GM18498 (cell line): ENCODE measurements around the gene FOXN1.

ENCODE experiments used
- ATAC-seq: cut with Tn5 transposase; IDR thresholded peaks from one replicate; pipeline ENCODE4 v1.9.1; 2021; ENCODE audit warnings: mild to moderate bottlenecking, moderate library complexity; ENCODE audit not compliant: unreplicated experiment

The FOXN1 gene

DNA sequence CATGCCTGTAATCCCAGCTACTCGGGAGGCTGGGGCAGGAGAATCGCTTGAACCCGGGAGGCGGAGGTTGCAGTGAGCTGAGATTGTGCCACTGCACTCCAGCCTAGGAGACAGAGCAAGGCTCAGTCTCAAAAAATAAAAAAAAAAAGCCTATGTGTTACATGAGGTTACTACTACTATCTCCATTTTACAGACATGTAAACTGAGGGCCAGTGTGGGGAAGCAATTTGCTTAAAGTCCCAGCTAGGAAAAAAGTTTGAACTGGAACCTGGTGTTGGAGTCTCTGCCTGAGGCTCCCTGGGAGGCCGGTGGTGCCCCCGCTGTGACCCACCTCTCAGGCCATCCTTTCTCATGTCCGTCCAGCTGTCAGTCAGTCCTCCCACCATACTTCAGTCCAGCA lies 28.2 kb upstream of the FOXN1 start:
- no peak for ATAC-seq

DNA sequence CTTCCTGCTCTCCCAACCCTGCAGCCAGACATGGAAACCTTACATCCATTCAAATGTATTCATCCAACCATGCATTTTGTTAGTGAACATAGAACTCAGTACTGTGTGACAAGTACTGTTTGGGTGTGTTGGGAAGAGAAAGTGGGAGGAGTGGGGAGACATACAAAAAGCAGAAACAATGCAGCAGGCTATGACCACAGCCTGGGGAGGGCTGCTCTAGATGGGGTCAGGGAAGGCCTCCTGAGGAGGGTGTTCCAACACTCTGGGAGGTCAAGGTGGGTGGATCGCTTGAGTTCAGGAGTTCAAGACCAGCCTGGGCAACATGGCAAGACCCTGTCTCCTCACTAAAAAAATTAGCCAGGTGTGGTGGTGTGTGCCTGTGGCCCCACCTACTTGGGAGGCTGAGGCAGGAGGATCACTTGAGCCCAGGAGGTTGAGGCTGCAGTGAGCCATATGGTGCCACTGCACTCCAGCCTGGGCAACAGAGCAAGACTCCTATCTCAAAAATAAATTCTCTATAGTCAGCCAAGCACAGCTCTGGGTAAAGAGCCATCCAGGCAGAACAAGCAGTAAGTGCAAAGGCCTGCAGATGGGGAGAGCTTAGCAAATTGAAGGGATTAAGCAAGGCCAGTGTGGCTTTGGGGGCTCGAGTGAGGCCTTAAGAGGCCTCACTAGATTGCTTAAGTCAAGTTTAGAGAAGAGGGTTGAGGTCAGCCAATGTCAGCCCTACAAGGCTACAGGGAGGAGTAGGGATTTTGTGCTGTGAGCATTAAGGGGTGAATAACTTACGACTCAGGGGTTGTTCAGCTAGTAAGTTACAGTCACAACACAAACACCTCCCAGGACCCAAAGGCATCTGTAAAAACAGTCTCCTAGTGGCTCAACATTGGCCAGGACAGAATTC lies 27.2 kb upstream of the FOXN1 start:
- ATAC-seq = no peak

DNA sequence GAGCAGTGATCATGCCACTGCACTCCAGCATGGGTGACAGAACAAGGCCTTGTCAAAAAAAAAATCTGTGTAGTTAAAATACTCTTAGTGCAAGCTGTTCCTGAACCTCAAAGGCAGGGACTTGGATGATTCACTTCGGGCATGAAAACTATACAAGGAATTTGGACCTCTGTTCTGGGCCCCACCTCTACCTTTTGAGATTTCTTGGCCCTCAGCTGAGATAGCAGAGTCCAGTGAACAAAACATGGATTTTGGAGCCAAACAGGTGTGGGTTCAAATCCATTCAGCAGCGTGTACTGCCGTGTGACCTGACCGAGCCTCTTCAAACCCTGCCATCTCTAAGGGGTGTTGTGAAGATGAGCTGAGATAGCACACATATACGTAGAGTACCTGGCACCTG lies 25.9 kb upstream of the FOXN1 start:
- no peak for ATAC-seq

GRCh38 chr17:28480799-28481571 lies 25.2 kb upstream of the FOXN1 start:
- no peak for ATAC-seq

- no peak for ATAC-seq
Measured at GRCh38 chr17:28482551-28483199, 23.5 kb upstream of the FOXN1 start.

DNA sequence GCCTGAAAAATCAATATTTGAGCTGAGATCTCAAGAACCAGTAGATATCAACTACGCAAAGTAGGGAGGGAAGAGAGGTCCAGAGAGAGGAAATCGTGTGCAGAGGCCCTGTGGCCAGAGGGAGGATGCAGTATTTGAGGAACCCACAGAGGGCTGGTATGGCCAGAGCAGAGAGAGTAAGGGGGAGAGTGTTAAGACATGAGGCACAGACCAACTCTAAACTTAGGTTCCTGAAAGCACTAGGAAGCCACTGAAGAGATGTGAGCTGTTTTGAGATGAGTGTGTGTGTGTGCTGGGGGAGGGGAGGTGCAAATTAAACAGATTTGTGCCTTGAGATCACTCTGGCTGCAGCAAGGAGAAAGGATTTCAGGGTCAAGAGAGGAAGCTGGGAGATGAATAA lies 21.9 kb upstream of the FOXN1 start:
- peak; percentile 89 for ATAC-seq

GRCh38 chr17:28485049-28485448 lies 21.1 kb upstream of the FOXN1 start:
- ATAC-seq = no peak

DNA sequence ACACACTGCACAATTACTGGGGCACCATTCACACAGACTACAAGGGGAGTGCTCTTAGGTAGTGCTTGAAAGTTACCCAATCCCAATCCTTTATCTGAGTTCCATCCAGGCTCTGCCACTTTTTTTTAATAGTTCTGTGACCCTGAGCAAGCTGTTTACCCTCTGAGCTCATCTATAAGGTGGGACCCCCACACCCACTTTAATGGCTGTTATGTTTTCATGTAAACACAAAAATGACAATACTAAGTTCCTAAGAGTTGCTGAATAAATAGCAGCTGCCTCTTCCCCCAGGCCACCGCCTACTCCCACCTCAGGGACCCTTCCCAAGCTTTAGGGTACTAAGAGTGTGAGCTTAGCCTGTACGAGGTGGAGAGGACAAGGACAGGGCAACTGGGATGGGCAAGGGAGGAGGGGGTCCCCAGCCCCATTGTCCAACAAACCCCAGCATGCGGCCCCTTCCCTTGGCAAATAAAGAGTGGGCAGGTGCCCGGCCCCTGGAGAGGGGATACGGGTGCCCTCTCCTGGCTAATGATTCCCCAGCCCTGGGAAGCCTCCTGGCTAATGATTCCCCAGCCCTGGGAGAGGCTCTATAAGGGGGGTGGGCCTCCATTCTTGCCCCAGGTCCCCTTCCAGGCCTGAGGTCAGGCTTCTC lies 18.1 kb upstream of the FOXN1 start:
- no peak for ATAC-seq

DNA sequence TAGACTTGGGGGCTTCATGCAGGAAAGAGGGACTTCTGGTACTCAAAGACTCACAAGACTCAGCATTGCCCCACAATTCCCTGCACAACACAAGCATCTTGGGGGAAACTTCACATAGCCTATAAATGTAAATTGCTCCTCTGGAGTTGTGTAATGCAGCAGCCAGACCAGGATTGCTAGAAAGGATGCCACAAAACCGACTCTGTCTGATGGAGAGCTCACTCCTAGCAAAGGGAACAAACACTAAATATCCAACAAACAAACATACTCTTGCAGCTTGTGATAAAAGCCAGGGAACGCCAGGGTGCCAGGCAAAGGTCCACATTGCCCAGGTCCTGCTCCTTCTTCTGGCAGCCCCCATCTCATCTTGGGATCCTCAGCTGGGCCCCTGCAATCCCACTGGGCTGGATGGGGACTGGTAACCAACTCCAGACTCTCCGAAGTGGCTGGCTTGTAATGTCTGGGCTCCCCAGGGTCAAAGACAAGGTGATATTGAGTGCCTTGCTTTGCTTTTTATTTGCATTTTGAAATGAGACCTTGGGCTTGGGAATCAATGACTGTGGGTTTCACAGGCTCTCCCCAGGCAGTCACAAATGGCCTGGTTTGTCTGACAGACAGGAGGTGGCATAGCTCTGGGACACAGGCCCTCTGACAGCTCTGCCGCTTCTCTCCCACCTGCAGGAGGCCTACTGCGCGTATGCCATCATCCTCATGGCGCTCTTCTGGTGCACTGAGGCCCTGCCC lies 17.4 kb upstream of the FOXN1 start:
- no peak for ATAC-seq

- ATAC-seq = no peak
Measured at GRCh38 chr17:28491286-28491685, 14.9 kb upstream of the FOXN1 start.

DNA sequence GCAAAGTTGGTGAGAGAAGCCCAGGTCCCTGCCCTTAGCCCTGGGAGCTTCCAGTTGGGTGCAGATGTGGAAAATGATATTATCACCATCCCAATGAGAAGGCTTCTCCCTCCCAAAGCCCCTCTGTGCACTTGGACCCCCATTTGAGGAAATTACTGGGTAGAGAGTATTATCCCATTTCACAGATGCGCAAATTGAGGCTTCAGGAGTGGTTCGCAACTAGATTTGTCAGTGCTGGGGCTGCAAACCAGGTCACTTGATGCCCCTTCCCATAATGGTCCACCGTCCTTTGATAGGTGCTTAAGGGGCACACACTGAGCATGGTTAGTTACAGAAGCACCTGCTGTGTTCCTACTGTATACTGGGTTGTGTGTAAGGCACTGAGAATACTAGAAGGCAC lies 14.3 kb upstream of the FOXN1 start:
- ATAC-seq = no peak

DNA sequence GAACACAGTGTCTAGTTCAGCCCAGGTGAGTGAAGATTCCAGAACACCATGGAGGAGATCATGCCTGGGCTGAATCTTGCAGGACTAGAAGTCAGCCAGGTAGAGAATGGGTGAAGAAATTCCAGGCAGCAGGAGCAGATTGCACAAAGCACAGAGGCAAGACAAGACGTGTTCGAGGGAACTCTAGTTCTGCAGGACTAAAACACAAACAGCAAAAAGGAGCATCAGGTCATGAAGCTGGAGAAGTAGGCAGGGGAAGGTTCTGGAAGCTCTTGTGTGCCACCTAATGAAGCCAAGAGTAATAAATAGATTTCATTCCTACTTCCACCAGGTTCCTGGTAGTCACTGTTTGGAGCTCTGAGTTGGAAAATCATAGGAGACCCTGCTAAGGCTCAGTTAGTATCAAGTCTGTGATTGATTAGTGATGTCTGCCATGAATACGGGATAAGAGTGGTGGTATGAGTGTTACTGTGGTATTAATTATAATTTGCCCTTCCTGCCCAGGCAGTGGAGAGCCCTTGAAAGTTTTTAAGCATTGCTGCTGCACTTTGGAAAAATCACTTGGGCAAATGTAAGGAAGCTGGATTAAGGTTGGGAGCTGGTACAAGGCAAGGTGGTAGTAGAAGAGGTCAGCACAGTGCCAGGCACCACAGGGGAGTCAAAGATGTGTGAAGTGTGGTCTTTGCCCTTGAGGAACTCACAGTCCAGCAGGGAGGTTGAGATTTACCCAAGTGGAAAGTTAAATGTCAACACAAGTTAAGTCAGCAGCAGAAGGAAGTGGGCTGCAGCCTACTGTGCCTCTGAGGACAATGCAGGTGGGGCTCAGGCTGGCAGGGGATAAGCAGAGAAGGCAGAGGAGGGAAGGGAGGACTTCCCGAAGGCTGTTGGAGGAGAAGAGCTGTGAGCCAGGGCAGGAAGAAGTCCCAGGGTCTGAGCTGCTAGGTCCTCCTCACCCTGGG lies 13.5 kb upstream of the FOXN1 start:
- no peak for ATAC-seq

DNA sequence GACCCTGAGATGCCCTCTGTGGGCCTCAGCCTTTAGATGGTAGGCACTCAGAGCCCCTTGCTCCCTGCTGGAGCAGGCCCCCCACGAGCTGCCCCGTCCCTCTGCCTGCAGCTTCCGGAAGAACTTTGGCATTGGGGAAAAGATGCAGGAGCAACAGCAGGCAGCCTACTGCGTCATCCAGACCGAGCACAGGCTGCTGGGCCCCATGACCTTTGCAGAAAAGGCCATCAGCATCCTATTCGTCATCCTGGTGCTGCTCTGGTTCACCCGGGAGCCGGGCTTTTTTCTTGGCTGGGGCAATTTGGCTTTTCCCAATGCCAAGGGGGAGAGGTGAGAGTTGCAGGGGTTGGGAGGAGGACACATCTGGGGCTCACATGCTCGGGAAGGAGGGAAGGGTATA lies 12.7 kb upstream of the FOXN1 start:
- ATAC-seq = no peak

- ATAC-seq = peak; percentile 53
Measured at GRCh38 chr17:28494445-28495188, 11.5 kb upstream of the FOXN1 start.

DNA sequence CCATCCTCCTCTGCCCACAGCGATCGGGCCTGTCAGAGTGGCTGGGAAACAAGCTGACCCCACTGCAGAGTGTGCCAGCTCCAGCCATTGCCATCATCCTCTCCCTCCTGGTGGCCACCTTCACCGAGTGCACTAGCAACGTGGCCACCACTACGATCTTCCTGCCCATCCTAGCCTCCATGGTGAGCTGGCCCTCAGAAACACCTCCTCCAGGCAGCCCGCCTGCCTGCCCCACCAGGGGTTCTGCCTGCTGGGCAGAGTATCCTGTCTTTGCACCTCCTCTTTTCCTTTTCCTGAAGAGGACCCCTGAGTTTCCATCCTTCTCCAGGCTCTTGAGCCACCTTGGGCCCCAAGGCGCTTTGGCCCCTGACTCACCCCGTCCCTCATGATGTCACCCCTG lies 10.5 kb upstream of the FOXN1 start:
- no peak for ATAC-seq

GRCh38 chr17:28497931-28498330 lies 8.2 kb upstream of the FOXN1 start:
- ATAC-seq = no peak

DNA sequence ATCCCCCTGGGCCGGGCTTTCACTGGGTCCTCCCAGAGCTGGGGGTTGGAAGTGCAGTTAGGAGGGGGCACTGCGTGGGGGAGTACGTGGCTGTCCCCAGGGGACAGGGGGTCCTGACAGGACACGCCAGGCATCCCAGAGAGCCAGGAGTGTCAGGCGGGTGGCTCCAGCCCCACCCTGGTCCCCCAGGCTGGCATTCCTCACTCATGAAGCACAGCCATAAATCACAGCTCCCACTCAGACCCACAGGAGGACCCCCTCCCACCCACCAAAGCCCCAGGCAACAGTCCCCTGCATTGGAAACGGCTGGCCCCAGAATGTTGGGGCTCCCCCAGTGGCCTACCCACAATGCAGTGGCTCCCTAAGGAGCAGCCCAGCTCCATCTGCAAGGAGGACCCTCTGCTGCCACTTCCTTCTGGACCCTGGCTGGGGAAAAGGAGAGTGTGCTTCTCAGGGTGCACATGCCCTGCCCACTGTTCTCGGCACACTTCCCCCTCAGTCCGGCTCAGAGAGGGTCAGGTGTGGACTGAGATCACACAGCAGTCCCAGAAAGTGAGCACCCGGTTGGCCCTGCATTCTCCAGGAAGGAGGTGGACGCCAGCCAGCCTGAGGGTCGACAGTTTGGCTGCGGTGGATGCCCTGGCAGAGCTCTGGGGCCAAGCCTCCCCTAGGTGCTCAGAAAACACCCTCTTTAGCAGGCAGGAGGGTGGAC lies 7.3 kb upstream of the FOXN1 start:
- no peak for ATAC-seq

DNA sequence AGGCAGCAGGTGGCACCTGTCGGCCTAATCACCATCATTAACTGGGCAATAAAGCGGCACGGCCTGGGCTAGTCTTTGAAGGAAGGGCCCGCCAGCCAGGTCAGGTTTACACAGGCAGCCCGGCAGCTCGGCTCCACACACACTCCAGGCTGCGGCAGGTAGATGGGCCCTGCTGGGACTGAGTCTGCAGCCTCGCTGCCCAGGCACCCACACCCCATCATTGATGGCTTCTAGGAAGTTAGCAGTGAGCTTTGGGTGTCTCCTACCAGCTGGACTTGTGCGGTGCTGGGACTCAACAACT lies 6.8 kb upstream of the FOXN1 start:
- ATAC-seq = no peak
